Stimulated activated CD8-positive, alpha-beta memory T cell treated with anti-CD3 and anti-CD28 coated beads, Interleukin-7, amount 100 ng/mL, for 4 hours (primary cell): Measurements from ENCODE around the gene TMPRSS3.

Source experiments
- DNase-seq, 2 donors: peaks; one replicate each; pipeline ENCODE4 v3.0.0-alpha.2; 2020; ENCODE audit warnings: low read depth in 2 of 2

The TMPRSS3 gene

DNA sequence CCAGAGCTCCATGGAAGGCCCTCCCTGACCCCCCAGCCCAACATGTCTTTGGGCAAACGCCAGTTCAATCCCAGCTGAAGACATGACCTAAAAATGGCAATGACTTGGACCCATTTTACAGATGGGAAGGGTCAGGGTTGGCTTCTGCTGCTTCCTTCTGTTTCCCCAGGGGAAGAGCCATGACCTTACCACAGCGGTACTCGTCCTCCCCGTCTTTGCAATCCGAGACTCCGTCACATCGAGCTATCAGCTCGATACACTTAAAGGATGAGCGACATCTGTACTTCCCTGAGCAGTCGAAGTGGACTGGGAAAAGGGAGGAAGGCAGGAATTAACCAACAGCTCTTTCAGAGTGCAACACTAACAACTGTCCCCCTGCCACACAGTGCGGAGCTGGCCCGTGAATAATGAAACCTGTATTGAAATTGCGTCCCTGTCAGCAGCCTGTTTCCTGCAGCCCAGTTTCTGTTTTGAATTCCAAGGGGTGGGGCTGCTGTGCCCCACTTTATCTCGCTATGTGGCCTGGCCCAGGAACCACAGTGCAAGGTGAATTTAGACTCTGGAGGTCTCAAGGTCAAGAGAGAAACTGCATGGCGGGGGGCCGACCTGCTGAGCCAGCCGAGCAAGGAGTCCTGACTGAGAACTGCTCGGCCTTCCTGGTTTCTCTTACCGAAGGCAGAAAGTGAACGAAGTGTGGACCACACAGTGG, 7.0 kb downstream of the TMPRSS3 start:
- DNase-seq: no peak

DNA sequence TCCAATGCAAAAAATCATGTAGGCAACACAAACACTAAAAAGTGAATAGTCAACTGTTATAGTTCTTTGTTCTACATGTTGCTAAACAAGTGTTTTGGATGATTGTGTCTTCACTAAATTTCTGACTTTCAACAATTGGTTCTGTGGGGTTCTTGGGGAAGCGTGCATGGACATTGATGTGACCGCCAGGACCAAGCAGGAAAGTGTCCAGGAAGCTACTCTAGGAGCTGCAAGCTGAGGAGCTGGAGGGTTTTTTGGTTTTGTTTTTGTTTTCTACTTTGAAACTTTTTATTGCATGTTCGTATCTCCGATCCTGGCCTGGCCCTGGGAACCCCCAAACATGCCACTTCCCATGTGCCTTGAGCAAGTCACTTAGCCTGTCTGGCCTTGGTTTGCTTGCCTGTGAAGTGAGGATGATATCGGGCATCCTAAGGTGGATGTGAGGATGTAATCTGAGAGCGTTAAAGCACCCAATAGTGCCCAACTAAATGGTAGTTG, 8.0 kb downstream of the TMPRSS3 start:
- DNase-seq: no peak

- no peak for DNase-seq
These were observed 8.7 kb downstream of the TMPRSS3 start for GRCh38 chr21:42387164-42387563.

DNA sequence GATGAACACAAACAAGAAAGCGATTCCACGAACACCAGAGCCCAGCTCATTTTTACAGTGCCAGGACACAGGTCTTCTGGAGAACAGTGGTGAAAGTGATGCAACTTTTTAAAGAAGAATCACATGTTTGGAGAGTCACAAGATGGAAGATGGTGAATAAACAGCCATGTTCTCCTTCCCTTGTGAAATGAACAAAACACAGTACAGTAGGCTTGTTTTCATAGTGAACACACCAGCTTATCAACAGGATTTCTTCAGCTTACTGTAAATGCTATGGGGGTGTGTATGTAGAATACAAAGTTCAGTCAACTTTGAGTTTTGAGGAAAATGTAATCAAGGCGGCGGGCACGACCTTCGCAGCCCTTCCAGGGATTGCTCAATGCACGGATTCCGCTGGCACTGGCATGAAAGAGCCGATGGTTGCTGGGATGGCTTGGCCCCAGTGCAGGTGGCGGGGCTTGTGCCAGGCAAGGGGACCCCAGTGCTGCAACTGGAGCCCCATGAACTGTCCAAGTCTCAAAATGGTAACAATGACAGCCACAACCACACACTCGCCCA, 9.7 kb downstream of the TMPRSS3 start:
- DNase-seq: no peak

DNA sequence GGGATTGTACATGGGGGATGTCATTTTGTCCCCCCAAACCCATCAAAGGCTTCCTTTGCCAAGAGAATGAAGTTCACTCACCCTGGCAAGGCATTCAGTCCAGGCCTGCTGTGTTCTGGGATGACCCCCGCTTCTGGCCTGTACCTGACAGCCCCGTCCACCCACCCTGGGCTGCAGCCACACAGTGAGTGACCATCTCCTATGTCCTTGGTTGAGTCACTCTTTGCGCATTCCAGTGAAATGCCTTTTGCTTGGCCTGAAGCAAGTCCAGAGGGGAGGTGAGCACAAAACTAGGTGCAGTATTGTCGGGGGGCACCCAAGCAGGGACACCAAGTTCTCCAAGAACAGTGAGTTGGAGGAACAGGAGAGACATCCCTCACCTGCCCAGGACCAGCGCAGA, 10.2 kb downstream of the TMPRSS3 start:
- DNase-seq: no peak

DNA sequence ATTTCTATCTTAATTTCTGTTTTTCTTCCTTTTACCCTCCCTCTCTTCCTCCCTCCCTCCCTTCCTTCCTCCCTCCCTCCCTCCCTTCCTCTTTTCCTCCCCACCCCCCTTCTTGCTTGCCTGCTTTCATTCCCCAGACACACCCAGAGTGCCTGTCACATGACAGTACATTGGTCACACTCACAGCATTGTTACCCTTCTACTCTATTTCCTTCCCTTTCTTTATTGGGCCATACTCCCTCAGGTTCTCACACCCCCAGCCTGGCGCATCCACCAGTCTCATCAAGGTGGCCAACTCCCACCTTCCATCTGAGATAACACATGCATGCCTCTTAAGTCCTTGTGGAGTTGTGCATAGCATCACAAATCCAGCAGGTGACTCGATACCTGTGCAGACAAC, 10.9 kb downstream of the TMPRSS3 start:
- no peak for DNase-seq

DNA sequence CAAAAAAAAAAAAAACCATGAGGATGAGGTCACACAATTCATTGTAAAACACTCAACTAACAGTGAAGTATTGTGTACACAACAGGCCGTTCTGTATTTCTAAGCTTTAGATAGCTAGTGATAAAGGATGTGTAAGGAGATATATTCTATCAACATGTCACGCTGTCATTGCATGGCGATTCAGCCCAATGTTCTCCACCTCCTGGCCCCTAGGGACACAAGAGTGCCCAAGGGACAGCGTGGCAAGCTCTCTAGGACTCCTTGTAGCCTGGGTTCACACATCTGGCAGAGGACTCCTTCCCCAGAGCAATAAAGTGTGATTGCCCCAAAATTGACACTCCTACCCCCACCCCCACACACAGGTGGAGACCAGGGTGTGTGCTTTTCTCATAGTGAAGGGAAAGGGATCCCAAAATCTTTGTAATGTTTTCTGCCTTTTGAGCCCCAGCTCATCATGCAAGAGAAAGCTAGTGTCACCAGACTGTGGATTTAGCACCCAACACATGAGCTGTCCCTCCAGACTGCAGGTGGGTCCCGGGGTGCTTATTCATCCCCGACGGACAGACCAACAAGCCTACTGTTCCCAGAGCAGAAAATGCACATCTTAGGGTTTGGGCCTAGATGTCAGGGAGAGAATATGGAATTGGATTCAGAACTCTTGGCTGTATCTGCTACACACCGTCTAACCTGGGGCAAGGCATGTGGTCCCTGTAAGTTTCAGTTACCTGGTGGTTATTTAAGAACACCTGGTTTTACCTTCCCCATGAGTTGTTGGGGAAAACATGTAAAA, 11.5 kb downstream of the TMPRSS3 start:
- DNase-seq: no peak

DNA sequence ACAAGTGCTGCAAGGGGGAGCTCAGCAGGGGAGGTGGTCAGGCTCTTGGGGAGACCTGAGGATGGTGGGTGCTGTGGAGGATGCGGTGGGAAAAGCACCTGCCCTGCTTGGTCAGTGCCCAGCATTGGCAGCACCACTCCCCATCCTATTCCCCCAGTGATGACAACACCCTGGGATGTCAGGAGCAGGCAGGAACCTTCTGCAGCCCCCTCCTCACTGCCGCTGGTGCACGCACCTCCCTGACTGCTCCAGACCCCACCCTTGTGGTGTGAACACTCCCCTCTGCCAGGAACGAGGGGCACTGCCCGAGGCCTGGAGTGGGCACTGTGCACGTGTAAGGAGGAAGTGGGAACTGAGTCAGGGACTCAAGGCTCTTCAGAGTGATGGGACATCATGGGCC, 12.5 kb downstream of the TMPRSS3 start:
- no peak for DNase-seq

DNA sequence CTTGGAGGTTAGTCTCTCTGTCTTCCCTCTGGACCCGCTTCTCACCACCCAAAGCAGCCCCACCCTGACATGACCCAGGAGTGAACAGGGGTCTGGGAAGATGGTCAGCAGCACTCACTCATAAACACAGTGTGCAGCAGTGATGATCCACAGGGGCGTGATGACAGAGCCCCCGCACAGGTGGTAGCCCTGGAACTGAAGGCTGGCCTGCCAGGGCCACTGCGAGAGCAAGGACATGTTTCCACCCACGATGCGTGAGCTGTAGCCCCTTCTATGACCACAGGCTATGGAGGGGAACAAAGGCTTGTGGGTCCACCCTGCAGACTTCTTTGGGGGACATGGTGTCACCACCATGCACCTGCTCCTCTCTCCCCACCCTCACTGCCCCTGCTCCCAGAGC, 12.9 kb downstream of the TMPRSS3 start:
- DNase-seq: no peak

GRCh38 chr21:42381347-42381984, 14.4 kb downstream of the TMPRSS3 start:
- DNase-seq: no peak

GRCh38 chr21:42379426-42380215, 16.2 kb downstream of the TMPRSS3 start:
- DNase-seq: no peak

- DNase-seq: no peak
These were observed 17.4 kb downstream of the TMPRSS3 start for GRCh38 chr21:42378418-42378817.

GRCh38 chr21:42377951-42378340, 17.9 kb downstream of the TMPRSS3 start:
- DNase-seq: no peak

- no peak for DNase-seq
These were observed 18.5 kb downstream of the TMPRSS3 start for GRCh38 chr21:42377211-42377950.

GRCh38 chr21:42376338-42376982, 19.4 kb downstream of the TMPRSS3 start:
- no peak for DNase-seq

GRCh38 chr21:42375966-42376337, 19.9 kb downstream of the TMPRSS3 start:
- no peak for DNase-seq

GRCh38 chr21:42375506-42375905, 20.3 kb downstream of the TMPRSS3 start:
- DNase-seq: no peak

GRCh38 chr21:42374864-42375499, 20.9 kb downstream of the TMPRSS3 start:
- no peak for DNase-seq

DNA sequence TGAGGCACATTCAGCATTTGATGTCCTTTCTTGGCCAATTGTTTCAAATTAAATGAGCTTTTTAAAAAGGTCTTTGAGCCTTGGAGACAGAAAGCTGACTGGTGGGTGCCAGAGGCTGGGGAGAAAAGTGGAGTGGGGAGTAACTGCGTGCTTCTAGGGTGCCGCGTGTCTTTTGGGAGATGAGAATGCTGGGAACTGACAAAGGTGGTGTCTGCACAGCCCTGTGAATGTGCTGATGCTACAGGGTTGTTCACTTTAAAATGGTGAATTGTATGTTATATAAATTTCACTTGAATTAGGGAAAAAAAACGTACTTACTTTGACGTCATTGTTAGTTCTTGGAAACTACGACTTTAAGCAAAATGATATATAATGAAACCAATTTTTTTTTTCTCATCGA, 21.4 kb downstream of the TMPRSS3 start:
- DNase-seq: no peak

DNA sequence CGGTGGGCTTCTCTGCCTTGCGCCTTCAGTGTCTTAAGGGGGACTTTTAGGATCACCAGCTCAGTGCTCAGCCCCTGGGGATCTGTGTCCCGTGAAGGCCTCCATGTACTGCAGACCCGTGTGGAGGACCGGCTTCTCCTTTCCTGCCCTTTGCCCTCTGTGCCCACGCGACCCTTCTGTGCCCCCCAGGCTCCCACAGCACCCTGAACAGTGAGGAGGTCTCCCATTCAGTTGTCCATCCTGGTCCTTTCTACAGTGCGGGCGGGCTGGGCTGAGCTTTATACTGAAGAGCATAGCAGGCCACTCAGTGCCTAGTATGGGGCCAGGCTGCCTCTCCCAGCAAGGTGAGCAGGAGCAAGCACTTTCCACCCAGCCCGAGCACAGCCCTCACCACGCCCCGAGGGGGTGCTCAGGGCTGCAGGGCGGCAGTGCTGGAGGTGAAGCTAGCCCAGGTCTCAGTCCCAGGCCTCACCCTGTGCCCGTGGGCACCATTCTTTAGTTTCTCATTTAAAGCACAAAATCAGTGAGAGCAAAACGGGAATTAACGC, 21.9 kb downstream of the TMPRSS3 start:
- DNase-seq: no peak
